ENCODE measurements around the gene MCC. TPM values are rescaled to one million over a fixed set of nuclear protein-coding genes. Genes with fewer than 3 reads are reported as not detected.

MCC gene
- total and polyA plus RNA-seq, 2 of the 4 experiments (the other 2 are of a cell fraction) = 5.0 to 20.6 TPM

- Histone ChIP-seq H4K91ac (ENCODE audit: insufficient read depth, low read depth, low read length) (no peak overlapping the region), H4K8ac (ENCODE audit: low read depth in 2 of 2, low read length in 2 of 2) (no peak overlapping the region), H3K14ac (replicated peaks; ENCODE audit: low read depth, low read length) (no peak overlapping the region), H2BK5ac (ENCODE audit: low read depth, low read length, poor library complexity, severe bottlenecking) (no peak overlapping the region), H3K27me3 (ENCODE audit: control insufficient read depth, insufficient read depth, low read length) (no peaks in the 10 kb centered on the region), H2AFZ (replicated peaks; ENCODE audit: low read length, poor library complexity) (no peak overlapping the region), H2BK20ac (ENCODE audit: low read depth, low read length) (no peak overlapping the region), H3K9ac (ENCODE audit: low read depth, low read length) (no peak overlapping the region), H3K36me3 (ENCODE audit: control insufficient read depth, insufficient read depth, low read length) (no peaks in the 10 kb centered on the region), H3K4me3 (ENCODE audit: insufficient read depth, low read depth, low read length) (no peak overlapping the region), H2BK120ac (ENCODE audit: low read depth, low read length) (no peak overlapping the region), H3K79me1 (ENCODE audit: low read depth in 1 of 2, low read length in 2 of 2) (no peaks in the 10 kb centered on the region; a peak in 1 of 4 replicates), H3K9me3 (ENCODE audit: control insufficient read depth, insufficient read depth, low read length) (no peaks in the 10 kb centered on the region), H4K5ac (ENCODE audit: low read depth, low read length) (no peak overlapping the region), H3K27ac (ENCODE audit: insufficient read depth, low read length) (no peak overlapping the region), H2BK15ac (ENCODE audit: low read depth, low read length) (no peak overlapping the region), H2AK9ac (replicated peaks; ENCODE audit: low read depth, low read length, poor library complexity) (no peak overlapping the region), H4K20me1 (ENCODE audit: insufficient read depth, low read length) (no peaks in the 10 kb centered on the region), H3K18ac (ENCODE audit: low read depth, low read length) (no peak overlapping the region), H3K4ac (ENCODE audit: low read depth, low read length) (no peak overlapping the region), H3K23ac (ENCODE audit: low read depth, low read length) (no peak overlapping the region), H3K4me1 (ENCODE audit: control insufficient read depth, insufficient read depth, low read length) (no peaks in the 10 kb centered on the region), H3K4me2 (ENCODE audit: low read depth, low read length) (no peak overlapping the region), H3K56ac (ENCODE audit: extremely low read depth, insufficient read depth, low read length) (no peak overlapping the region), H2AK5ac (ENCODE audit: low read depth, low read length) (no peak overlapping the region), H3K9me1 (ENCODE audit: insufficient read depth, low read length) (no peaks in the 10 kb centered on the region)
- BruUV-seq (replicated peaks) = no TSS peak
- no CpG with 5 or more reads among the region's 2 CpGs for WGBS, 2 experiments (ENCODE audit: extremely low coverage in 2 of 2, insufficient read length in 1 of 2)
- TF ChIP-seq BHLHE40 (IDR thresholded peaks at IDR 0.05; ENCODE audit: low read depth, low read length) (no peak), POLR2A (IDR thresholded peaks at IDR 0.05; ENCODE audit: low read depth, low read length) (no peak), MAZ (IDR thresholded peaks at IDR 0.05; ENCODE audit: borderline replicate concordance, low read depth, low read length) (no peak), CHD1 (IDR thresholded peaks at IDR 0.05; ENCODE audit: low read depth, low read length) (no peak), RCOR1 (IDR thresholded peaks at IDR 0.05; ENCODE audit: insufficient replicate concordance, low read length) (no peak), CEBPB (IDR thresholded peaks at IDR 0.05; ENCODE audit: low read depth, low read length) (no peak)
- DNase-seq = no peak
- no peak for ATAC-seq (ENCODE audit: low read depth)
- dilution Hi-C loops (cut with HindIII; ENCODE audit: low sequenced_read_pairs, unreplicated experiment) = no loop called here
- intact Hi-C loops (cut with micrococcal nuclease) = no loop called here
- CTCF ChIA-PET = interaction anchor here (1.3 kb wide), 1 partner anchor 15 kb away, joined by 3 read pairs; no protein-coding TSS in a partner anchor
- POLR2A ChIA-PET (ENCODE audit: unreplicated experiment) = no interaction called here
- in situ Hi-C loops (cut with MboI; ENCODE audit: low sequenced_read_pairs) = no loop called here
Observed at GRCh38 chr5:113394658-113395057, 93.6 kb downstream of the MCC start.
